Activated T-cell treated with anti-CD3 and anti-CD28 coated beads for 24 hours (primary cell): ENCODE measurements around the gene EGR1.

Source experiments
- DNase-seq: peaks from one replicate; pipeline ENCODE4 v3.0.0-alpha.2; 2020; ENCODE audit warnings: low read depth

Gene EGR1

DNA sequence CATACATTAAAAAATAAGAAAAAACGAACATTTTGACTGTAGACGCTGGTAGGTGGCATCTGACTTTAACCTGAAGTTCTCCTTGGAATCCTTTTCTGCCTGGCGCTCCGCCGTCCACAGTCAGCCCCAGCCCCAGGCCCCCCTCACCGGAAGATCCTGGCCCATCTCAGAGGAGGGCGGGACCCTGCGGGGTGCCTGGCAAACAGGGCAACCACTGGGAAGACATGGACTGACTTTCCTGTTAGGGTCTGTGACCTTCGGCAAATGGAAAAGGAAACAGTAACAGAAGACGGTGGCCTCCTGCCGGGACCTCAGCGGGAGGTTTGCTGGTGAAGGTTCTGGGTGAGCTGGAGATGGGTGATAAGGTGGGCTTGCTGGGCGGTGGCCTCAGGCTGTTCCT, 11.7 kb upstream of the EGR1 start:
- DNase-seq = no peak

- no peak for DNase-seq
These were observed 11.2 kb upstream of the EGR1 start for GRCh38 chr5:138454121-138454520.

DNA sequence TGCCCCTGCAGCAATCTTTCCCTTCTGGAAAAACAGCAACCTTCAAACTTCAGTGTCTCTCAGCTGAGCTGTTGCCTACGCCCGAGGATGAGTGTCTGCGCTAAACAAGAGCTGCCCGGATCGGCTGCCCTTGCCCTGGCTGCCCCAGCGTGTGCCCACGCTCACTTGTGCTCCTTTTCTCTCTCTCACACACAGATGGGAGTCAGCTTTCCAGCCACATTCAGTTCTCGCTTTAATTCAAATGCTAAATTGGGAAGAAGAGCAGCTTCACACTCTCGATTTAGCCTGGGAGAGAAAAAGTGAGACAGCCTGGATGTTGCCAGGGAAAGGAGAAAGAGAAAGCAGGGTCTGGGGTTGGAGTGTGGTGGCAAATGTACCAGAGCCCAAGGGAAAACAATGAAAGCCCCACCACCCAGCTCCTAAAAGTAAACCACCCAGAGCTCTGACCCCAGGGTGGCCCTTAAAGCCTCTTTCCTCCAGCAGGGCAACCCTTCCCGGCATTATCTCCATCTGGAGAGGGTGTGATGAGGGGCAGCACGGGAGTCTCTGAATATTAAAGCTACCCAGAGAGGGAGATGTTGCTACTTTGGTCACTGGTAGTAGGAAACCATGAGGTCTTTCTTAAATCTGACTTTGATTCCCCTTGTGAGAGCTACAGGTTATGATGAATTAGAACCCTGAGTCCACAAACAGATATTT, 9.9 kb upstream of the EGR1 start:
- DNase-seq = no peak

DNA sequence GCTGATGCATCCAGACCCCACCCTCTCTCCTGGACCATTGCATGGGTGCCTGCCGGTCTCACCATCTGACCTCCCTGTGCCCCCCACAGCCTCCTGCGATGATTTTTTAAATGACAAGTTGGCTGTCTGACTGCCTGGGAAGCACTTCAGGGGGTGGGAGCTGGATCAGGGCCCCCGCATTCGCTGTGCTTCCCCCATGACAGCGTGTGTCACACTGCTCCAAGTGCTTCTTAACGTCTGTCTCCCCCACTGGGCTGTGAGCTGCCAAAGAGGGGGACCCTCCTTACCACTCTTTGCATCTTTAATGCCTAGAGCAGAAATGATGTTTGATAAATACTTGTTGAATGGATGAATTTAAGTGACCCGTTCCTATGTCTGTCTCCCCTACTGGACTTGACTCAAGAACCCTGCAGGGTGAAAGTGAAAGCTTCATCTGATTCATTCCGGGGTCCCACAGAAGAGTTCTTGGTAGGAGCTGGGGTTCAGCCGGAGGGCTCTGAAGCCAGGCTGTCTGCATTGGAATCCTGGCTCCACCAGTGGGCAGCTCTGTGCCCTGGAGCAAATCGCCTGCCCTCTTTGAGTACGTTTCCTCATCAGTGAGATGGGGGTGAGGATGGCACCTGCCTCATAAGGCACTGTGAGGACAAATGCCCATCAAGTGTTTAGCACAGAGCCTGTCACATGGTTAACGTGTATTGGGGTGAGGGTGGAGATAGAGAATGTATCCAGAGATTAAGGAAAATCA, 7.6 kb upstream of the EGR1 start:
- DNase-seq = no peak

GRCh38 chr5:138458384-138458783, 6.9 kb upstream of the EGR1 start:
- DNase-seq = no peak

DNA sequence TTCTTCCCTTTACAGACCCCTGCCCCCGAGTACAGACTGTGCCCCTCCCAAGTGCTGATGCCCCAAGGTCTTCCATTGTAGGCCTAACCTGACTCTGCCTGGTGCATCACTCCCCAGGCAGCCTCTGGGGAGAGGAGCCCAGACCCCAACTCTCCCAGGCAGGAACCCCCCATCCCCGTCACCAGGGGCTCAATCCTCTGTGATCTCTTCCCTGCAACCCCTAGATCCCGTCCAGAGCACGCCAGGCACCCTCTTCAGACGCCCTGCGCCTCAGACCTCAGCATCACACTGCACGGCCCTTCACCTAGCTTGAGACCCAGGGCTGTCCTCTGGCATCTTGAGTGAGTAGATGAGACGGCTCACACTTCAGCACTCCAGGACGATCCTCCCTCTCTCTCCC, 6.4 kb upstream of the EGR1 start:
- no peak for DNase-seq

DNA sequence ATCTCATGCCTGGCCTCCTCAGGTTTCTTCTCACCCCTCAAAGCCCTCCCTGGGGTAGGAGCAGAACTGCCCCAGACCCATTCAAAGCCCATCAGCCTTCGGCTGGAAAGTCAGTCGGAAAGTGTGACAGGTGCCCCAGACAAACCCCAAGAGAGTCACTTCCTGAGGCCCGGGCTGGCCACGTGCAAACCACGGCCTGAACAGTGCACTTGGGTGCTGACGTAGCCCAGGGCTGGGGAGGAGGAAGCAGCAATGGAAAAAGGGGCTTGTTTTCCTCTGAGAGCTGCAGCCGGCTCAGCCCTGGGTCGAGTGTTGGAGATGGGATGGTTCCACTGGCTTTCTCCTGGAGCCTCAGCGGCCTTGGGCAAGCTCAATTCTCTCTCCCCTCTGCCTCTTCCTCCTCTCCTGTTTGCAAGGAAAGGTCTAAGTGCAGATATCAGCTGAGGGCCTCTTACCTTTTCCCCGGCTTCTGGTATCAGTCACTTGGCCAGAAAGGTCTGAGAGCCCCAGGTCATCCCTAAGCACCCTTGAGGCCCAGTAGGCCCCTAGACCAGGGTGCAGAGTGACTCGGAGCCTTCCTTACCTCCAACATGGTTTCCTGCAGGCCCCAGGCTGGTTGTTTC, 5.9 kb upstream of the EGR1 start:
- peak; percentile 84 for DNase-seq

DNA sequence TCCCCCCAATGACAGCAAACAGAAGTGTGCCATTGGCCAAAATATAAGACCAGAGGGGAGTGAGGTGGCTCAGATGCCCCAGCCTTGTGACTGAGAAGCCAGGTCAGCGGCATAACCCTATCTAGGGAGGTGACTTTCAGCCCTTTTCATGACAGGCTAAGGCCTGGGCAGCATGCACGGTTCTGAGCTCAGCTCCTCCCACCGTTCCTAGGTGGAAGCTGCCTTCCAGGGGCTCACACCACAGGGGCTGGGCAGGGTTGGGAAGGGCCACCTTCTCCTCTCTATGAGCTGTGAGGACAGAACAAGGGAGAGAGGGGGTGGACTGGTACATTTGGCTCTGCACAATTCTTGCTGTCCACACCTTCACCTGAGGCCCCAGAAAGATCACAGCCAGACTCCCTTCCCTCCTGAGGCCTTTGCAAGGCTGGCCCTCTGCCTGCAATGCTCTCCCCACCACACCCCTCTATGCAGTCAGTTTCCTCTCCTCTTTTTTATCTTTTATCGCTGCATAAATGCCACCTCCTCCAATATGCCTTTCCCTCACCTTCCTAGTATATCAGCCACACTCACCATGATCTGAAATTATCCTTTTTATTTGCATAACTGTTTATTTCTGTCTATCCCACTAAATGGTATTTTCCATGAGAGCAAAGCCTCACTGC, 5.1 kb upstream of the EGR1 start:
- DNase-seq = no peak

GRCh38 chr5:138461343-138462125, 3.7 kb upstream of the EGR1 start:
- DNase-seq = no peak

DNA sequence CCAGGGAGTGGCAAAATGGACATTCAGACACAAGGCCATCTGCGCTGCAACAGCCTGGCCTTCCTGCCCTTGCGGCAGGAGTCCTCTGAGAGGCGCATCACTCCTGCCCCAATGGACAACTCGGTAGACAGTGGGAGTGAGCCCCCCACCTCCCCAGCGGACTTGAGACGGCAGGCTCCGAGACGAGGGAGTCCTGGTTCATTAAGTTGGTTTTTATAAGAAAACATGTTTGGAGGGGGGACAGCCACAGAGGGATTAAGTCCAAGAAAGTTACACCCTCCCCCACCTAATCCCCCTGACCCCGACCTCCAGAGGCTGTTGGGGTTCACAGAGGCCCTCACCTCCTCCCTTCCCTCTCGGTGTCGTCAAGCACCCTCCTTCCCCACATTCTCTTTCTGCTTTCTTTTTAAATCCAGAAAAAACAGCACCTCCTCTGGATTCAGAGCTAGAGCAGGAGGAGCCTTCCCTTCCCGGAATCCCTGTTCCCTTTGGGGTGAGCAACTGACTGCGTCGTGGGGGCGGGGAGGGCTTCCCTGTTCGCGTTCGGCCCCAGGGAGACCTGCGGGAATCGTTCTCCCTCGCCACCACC, 1.8 kb upstream of the EGR1 start:
- DNase-seq = no peak

DNA sequence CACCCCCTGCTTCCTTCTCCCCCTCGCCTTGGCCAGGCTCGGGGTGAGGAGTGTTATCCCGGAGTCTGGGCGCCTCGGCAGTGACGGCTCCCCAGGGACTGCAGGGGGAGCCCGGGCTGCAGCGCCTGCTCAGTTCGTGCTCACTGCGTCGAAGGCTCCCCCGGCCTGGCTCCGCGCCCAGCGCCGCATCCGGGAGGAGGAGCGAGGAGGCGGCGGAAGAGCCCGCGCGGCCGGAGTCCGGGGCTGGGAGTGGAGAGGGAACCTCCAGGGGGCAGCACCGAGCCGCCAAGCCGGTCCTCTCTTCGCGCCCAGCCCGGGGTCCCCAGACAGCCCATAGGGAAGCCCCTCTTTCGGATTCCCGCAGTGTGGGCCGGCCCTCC, 1.3 kb upstream of the EGR1 start:
- DNase-seq = peak; percentile 90

- peak; percentile 94 for DNase-seq
These were observed 655 bp upstream of the EGR1 start for GRCh38 chr5:138464388-138465260.

- no peak for DNase-seq
These were observed 1.0 kb downstream of the EGR1 start for GRCh38 chr5:138466125-138466899.

- no peak for DNase-seq
These were observed 1.8 kb downstream of the EGR1 start for GRCh38 chr5:138466900-138467710.

DNA sequence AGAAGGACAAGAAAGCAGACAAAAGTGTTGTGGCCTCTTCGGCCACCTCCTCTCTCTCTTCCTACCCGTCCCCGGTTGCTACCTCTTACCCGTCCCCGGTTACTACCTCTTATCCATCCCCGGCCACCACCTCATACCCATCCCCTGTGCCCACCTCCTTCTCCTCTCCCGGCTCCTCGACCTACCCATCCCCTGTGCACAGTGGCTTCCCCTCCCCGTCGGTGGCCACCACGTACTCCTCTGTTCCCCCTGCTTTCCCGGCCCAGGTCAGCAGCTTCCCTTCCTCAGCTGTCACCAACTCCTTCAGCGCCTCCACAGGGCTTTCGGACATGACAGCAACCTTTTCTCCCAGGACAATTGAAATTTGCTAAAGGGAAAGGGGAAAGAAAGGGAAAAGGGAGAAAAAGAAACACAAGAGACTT, 2.4 kb downstream of the EGR1 start:
- no peak for DNase-seq

- DNase-seq = no peak
These were observed 3.1 kb downstream of the EGR1 start for GRCh38 chr5:138468133-138468965.

GRCh38 chr5:138468966-138469539, 3.8 kb downstream of the EGR1 start:
- no peak for DNase-seq
